Mucosa of descending colon (tissue), 3 donors: ENCODE measurements around the gene ADCY1. TPM values are rescaled to one million over a fixed set of nuclear protein-coding genes. Genes with fewer than 3 reads are reported as not detected.

ENCODE experiments used
- ATAC-seq: fragments of 200-7000 bp; cut with Tn5 transposase; one replicate; pipeline ENCODE4 v1.9.1; 2020; ENCODE audit warnings: mild to moderate bottlenecking, moderate library complexity
- DNase-seq, 3 donors: peaks; one replicate each; pipeline ENCODE4 v3.0.0-alpha.2; 2020
- H3K36me3 ChIP-seq: fragments of 200-600 bp; one replicate; pipeline ENCODE4 v1.8.0; 2021; ENCODE audit warnings: low read depth, mild to moderate bottlenecking
- H3K4me1 ChIP-seq: fragments of 200-600 bp; one replicate; pipeline ENCODE4 v1.8.0; 2021; ENCODE audit warnings: low read depth, mild to moderate bottlenecking
- H3K4me3 ChIP-seq: fragments of 200-600 bp; one replicate; pipeline ENCODE4 v1.8.0; 2021; ENCODE audit warnings: mild to moderate bottlenecking
- H3K9me3 ChIP-seq: fragments of 200-600 bp; one replicate; pipeline ENCODE4 v1.8.0; 2021; ENCODE audit warnings: mild to moderate bottlenecking
- CTCF ChIP-seq: fragments of 200-600 bp; IDR thresholded peaks from one replicate; pipeline ENCODE4 v1.8.0; 2022; ENCODE audit warnings: antibody characterized with exemption, mild to moderate bottlenecking
- intact Hi-C, 2 donors: fragments of 100-400 bp; cut with DNase I in 1 of 2; cut with micrococcal nuclease in 1 of 2; formaldehyde crosslinking; loops; one replicate each; pipeline versions ENCODE4 v1.11.0 to v1.11.1; 2022; cut with DNase I, micrococcal nuclease
- total RNA-seq, 3 donors: library from RNA; stranded (reverse); fragmentation: NEBNext Ultra II Directional in 2 of 3; extraction: Animal tissue kit (Norgen Biotek cat#: 25700) in 2 of 3; gene quantifications; one replicate each; pipeline versions ENCODE4 v1.2.1 to v1.2.4, GENCODE V29; 2021 to 2023
- donor health status: DM: no; HTN: no; CAD: no; lungs with moderate emphysema.
- donor health status: DM: no; HTN: no; CAD: no.
- donor health status: DM: no; HTN: yes; CAD: no.

ADCY1 gene
- total RNA-seq, 3 donors from 2014 or later: 0.55 to 0.94 (median 0.76) TPM

- Histone ChIP-seq H3K36me3 (no peaks in the 10 kb centered on the region), H3K4me1 (peaks cover 6% of the 10 kb centered on the region), H3K9me3 (no peaks in the 10 kb centered on the region), H3K4me3 (no peak overlapping the region)
- no peak for TF ChIP-seq CTCF
- intact Hi-C loops: no loop called here
- DNase-seq (no peak), ATAC-seq (no peak)
Measured at GRCh38 chr7:45579391-45579801, 5.2 kb downstream of the ADCY1 start.

GRCh38 chr7:45580053-45580872 lies 6.1 kb downstream of the ADCY1 start:
- Histone ChIP-seq H3K4me1 (no peaks in the 10 kb centered on the region), H3K9me3 (no peaks in the 10 kb centered on the region), H3K36me3 (no peaks in the 10 kb centered on the region), H3K4me3 (no peak overlapping the region)
- ATAC-seq: no peak
- DNase-seq: no peak
- TF ChIP-seq CTCF: no peak
- intact Hi-C loops: no loop called here

- no peaks in the 10 kb centered on the region for H3K4me1 ChIP-seq
- intact Hi-C loops: no loop called here
- DNase-seq: no peak
- no peaks in the 10 kb centered on the region for H3K9me3 ChIP-seq
- no peak overlapping the region for H3K4me3 ChIP-seq
- TF ChIP-seq CTCF: no peak
- H3K36me3 ChIP-seq: no peaks in the 10 kb centered on the region
- no peak for ATAC-seq
Measured at GRCh38 chr7:45581271-45581780, 7.2 kb downstream of the ADCY1 start.

- Histone ChIP-seq H3K9me3 (no peaks in the 10 kb centered on the region), H3K4me3 (no peak overlapping the region), H3K4me1 (no peaks in the 10 kb centered on the region), H3K36me3 (no peaks in the 10 kb centered on the region)
- TF ChIP-seq CTCF: no peak
- no peak for DNase-seq
- intact Hi-C loops: no loop called here
- no peak for ATAC-seq
Measured at GRCh38 chr7:45582136-45582749, 8.1 kb downstream of the ADCY1 start.

GRCh38 chr7:45582868-45583277 lies 8.7 kb downstream of the ADCY1 start:
- no peak for ATAC-seq
- intact Hi-C loops: no loop called here
- H3K4me1 ChIP-seq: no peaks in the 10 kb centered on the region
- TF ChIP-seq CTCF: no peak
- H3K4me3 ChIP-seq: no peak overlapping the region
- no peaks in the 10 kb centered on the region for H3K9me3 ChIP-seq
- H3K36me3 ChIP-seq: no peaks in the 10 kb centered on the region
- DNase-seq: no peak
